ENCODE measurements around the gene WFDC13. TPM values are rescaled to one million over a fixed set of nuclear protein-coding genes. Genes with fewer than 3 reads are reported as not detected.
"Not testable (repeated sequence)": the region's sequence is repeated elsewhere in the genome, so short reads cannot be mapped to it uniquely, and the experiment has no call there.

WFDC13 gene
- total RNA-seq, 4 donors from 2014 or later, result not detected

DNA sequence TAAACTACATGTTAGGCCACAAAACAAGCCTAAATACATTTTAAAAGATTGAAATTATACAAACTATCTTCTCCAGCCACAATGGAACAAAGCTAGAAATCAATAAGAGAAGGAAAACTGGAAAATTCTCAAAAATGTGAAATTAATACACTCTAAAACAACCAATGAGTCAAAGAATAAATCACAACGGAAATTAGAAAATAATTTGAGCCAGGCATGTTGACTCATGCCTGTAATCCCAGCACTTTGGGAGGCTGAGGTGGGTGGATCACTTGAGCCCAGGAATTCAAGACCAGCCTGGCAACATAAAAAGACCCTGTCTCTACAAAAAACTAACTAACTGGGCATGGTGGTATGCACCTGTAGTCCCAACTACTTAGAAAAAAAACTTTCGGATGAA is 6.3 kb upstream of the WFDC13 start:
- Histone ChIP-seq H3K4me1 (no peaks in the 10 kb centered on the region), H3K9me3 (no peaks in the 10 kb centered on the region), H3K27ac (no peak overlapping the region), H3K4me3 (no peak overlapping the region), H3K36me3 (no peaks in the 10 kb centered on the region), H3K27me3 (no peaks in the 10 kb centered on the region)
- DNase-seq, result no peak
- no peak for TF ChIP-seq POLR2A (IDR thresholded peaks at IDR 0.05)
- TF ChIP-seq, protein P1, sequence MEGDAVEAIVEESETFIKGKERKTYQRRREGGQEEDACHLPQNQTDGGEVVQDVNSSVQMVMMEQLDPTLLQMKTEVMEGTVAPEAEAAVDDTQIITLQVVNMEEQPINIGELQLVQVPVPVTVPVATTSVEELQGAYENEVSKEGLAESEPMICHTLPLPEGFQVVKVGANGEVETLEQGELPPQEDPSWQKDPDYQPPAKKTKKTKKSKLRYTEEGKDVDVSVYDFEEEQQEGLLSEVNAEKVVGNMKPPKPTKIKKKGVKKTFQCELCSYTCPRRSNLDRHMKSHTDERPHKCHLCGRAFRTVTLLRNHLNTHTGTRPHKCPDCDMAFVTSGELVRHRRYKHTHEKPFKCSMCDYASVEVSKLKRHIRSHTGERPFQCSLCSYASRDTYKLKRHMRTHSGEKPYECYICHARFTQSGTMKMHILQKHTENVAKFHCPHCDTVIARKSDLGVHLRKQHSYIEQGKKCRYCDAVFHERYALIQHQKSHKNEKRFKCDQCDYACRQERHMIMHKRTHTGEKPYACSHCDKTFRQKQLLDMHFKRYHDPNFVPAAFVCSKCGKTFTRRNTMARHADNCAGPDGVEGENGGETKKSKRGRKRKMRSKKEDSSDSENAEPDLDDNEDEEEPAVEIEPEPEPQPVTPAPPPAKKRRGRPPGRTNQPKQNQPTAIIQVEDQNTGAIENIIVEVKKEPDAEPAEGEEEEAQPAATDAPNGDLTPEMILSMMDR (IDR thresholded peaks at IDR 0.05), result no peak

DNA sequence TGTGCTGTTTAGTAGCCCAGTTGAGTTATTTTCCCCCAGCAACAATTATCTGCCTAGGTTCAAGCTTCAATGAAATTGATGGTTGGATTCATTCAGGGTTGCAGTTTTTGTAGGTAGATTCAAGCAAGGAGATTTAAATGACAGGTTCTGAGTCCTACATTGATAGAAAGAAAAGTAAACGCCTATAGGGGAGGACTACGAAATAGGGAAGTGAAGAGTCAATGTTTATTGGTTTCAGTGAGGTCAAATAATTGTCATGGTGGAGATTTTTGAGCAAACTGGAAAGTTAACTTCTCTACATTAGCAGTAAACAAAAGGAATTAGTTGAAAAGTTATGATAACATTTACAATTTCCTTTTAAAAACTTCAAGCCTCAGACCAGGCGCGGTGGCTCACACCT is 734 bp upstream of the WFDC13 start:
- no peak for DNase-seq
- H3K9me3 ChIP-seq, result no peaks in the 10 kb centered on the region
- H3K27me3 ChIP-seq, result no peaks in the 10 kb centered on the region
- no peaks in the 10 kb centered on the region for H3K36me3 ChIP-seq
- H3K4me3 ChIP-seq, result no peak overlapping the region
- no peak for TF ChIP-seq POLR2A (IDR thresholded peaks at IDR 0.05)
- TF ChIP-seq, protein P1 (IDR thresholded peaks at IDR 0.05), result no peak
- H3K27ac ChIP-seq, result no peak overlapping the region
- H3K4me1 ChIP-seq, result no peaks in the 10 kb centered on the region

DNA sequence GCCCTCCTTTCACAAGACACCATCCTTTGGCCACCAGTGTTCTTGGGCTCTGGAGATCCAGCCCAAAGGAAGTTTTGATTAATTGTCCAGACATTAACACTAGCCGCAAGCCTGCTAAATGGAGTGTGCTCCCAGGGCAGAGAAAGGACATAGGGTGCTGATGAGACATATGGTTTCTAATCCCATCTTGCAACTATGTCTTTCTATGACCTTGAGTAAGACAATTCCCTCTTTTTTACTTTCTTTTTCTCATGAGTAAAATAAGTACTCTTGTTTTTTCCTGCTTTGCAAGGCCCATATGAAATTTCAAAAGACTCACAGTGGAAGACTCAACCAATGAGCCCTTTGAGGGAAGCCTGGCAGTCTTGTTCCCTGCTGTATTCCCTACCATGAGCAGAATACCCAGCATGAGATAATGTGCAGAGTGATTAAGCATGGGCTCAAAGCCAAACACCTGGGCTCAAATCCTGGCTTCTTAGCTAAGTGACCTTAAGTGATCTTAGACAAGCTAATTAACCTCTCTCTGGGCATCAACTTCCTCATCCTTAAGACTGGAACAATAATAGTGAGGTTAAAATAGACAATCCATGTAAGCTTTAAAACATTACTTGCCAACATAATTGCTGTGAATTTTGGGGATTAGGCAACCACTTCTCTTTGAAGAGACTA is 3.3 kb downstream of the WFDC13 start, which contains the start of gene WFDC10B:
Gene WFDC10B (minus strand): TSS at position 51 of the 669 bp plus-strand sequence. CDS start 19,027 bp downstream, outside the sequence.
- H3K36me3 ChIP-seq, result no peaks in the 10 kb centered on the region
- no peak within 1 kb of the TSS for H3K4me3 ChIP-seq
- TF ChIP-seq, protein P1 (IDR thresholded peaks at IDR 0.05), result no peak
- TF ChIP-seq POLR2A (IDR thresholded peaks at IDR 0.05), result no peak
- H3K4me1 ChIP-seq, result no peaks in the 10 kb centered on the region
- H3K9me3 ChIP-seq, result no peaks in the 10 kb centered on the region
- H3K27me3 ChIP-seq, result no peaks in the 10 kb centered on the region
- H3K27ac ChIP-seq, result no peak within 1 kb of the TSS
- DNase-seq, result no peak

DNA sequence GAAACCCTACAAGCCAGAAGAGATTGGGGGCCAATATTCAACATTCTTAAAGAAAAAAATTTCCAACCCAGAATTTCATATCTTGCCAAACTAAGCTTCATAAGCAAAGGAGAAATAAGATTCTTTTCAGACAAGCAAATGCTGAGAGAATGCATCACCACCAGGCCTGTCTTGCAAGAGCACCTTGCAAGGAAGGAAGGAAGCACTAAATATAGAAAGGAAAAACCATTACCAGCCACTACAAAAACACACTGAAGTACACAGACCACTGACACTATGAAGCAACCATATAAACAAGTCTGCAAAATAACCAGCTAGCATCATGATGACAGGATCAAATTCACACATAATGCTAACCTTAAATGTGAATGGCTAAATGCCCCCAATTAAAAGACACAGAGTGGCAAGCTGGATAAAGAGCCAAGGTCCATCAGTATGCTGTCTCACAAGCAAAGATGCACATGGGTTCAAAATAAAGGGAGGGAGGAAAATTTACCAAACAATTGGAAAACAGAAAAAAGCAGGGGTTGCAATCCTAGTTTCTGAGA is 14.4 kb downstream of the WFDC13 start:
- H3K4me1 ChIP-seq, H3K27me3 ChIP-seq, H3K27ac ChIP-seq, DNase-seq, H3K36me3 ChIP-seq, H3K9me3 ChIP-seq, H3K4me3 ChIP-seq: not testable (repeated sequence)

DNA sequence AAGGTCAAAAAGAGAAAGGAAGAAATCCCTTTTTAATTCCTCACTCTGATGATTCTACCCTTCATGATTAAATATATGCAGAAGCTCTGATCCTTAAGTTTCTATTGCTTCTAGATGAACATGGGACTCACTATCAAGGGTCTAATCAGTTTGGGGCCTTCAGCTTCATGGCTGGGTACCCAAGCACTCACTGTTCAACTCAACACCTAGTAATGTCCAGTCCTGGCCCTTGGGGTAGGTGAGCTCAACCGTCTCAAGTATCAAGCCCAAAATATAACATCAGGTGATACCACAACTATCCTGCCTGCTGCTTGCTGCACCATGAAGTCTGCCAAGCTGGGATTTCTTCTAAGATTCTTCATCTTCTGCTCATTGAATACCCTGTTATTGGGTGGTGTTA is 20.2 kb downstream of the WFDC13 start, which contains the start of gene SPINT4:
Gene SPINT4 (plus strand): TSS at position 301 of the 400 bp plus-strand sequence. CDS start 21 bp downstream, at position 322.
- no peak for DNase-seq
- no peaks in the 10 kb centered on the region for H3K4me1 ChIP-seq
- H3K4me3 ChIP-seq, result no peak within 1 kb of the TSS
- H3K27ac ChIP-seq, result no peak within 1 kb of the TSS
- H3K27me3 ChIP-seq, result no peaks in the 10 kb centered on the region
- TF ChIP-seq POLR2A (IDR thresholded peaks at IDR 0.05), result no peak
- TF ChIP-seq, protein P1 (IDR thresholded peaks at IDR 0.05), result no peak
- H3K36me3 ChIP-seq, result no peaks in the 10 kb centered on the region
- H3K9me3 ChIP-seq, result no peaks in the 10 kb centered on the region

DNA sequence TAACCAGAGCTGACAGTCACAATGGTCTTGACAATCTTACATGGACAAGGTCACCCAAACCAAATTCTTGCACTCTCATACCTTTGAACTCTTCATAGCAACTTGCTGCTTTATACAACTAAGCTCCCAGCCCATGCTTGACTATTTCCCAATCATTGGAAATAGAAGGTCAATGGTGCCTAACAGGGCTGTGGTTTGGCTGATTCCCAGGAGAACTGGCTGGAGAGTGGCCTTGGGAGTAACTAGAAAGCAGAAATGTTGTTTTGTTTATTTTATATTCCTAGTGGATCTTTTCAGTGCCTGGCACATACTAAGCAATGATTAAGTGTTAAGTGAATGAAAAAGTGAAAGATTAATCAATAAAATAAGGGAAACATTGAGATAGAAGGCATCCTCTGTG is 23.3 kb downstream of the WFDC13 start:
- Histone ChIP-seq H3K27ac (no peak overlapping the region), H3K36me3 (no peaks in the 10 kb centered on the region), H3K9me3 (no peaks in the 10 kb centered on the region), H3K4me3 (no peak overlapping the region), H3K27me3 (no peaks in the 10 kb centered on the region), H3K4me1 (no peaks in the 10 kb centered on the region)
- TF ChIP-seq, protein P1 (IDR thresholded peaks at IDR 0.05), result no peak
- no peak for TF ChIP-seq POLR2A (IDR thresholded peaks at IDR 0.05)
- no peak for DNase-seq
